Fibroblast of skin of abdomen (primary cell): ENCODE data around the gene SGMS1. TPM values are rescaled to one million over a fixed set of nuclear protein-coding genes. Genes with fewer than 3 reads are reported as not detected.
"Not testable (repeated sequence)": the region's sequence is repeated elsewhere in the genome, so short reads cannot be mapped to it uniquely, and the experiment has no call there.

Source experiments
- DNase-seq: peaks from one replicate; pipeline ENCODE4 v3.0.0-alpha.2; 2013
- polyA plus RNA-seq, 2 experiments: library from polyadenylated mRNA; unstranded; fragments of 120-200 nt; gene quantifications; one replicate each; pipeline ENCODE4 v1.2.1, GENCODE V29; 2013; ENCODE audit not compliant: insufficient read length in 2 of 2

The SGMS1 gene
- polyA plus RNA-seq (2013, experiment 1 of 2; ENCODE audit: insufficient read length), result 14.5 TPM
- polyA plus RNA-seq (2013, experiment 2 of 2; ENCODE audit: insufficient read length), result 13.5 TPM

DNA sequence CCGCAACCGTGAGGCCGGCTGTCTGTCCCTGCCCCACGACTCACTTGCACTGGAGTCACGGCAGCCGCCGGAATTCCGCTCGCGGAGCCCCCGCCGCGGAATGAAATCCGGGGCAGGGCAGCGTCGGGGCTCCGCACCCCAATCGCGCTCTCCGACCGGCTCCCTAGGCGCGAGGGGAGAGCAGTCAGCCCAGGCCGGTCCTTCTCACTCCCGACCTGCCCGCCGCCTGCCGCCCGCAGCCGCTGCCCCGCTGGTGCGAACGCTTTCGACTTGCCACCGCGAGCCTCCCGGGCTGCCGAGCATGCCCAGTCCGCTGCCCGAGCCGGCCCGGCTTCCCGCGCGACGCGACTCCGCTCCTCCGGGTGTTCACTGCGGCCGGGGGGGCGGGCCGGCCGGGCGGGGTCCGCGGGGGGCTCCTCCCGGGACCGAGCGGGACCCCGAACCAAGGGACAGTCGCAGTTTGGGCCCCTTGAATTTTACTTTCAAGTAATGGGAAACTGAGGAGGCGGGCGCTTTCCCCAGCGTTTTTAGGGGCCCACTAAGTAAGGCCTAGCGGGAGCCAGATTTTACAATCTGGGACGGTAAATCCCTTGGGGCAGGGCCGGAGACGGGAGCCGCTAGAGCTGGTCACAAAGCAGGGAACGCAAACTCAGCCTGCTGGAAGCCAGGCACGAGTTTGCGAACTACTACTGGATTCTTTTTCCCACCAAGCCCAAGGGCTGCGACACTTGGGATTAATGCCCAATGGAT is at the start of gene SGMS1:
Gene SGMS1, minus strand, starts transcription at position 294 of the 750 bp plus-strand sequence. CDS start 279,842 bp downstream, outside the sequence.
- peak; percentile 89 for DNase-seq

GRCh38 chr10:50672152-50672551 is 48.4 kb upstream of the SGMS1 start:
- DNase-seq, result not testable (repeated sequence)

- DNase-seq, result not testable (repeated sequence)
Observed at GRCh38 chr10:50671645-50672044, 47.9 kb upstream of the SGMS1 start.

DNA sequence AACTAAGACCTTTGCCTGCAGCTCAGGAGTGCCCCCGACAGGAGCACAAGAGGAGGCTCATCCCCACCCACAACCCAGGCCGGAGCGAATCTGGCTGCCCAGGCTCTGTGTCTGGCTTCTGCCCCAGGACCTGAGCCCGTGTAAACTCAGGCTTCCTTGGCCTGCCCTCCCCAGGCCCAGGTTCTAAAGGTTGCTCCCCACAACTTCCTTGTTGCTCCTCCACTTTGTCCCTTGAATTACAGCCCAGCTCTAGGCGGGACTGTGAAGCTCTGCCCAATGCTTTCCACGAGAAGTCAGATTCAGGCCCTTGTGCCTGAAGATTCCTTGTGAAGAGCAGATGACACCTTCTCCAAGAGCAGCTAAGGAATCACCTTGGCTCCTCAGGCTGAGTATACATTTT is 46.2 kb upstream of the SGMS1 start:
- DNase-seq, result not testable (repeated sequence)

DNA sequence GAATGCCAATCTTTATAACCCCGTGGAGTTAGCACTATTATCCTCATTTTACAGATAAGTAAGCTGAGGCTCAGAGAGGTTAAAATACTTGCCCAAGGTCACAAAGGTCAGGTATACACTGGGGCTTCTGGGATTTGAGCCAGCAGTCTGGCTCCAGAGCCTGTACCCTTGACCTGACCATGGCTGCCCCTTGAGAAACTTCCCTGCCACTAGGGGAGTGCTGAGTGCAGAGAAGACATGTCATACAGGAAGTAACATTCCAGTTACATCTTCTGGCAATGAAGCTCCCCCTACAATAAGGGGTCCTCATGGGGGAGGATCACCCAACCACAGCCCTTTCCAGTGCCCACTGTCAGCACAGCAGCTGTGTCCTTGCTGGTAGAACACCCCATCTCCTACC is 43.6 kb upstream of the SGMS1 start:
- not testable (repeated sequence) for DNase-seq

DNA sequence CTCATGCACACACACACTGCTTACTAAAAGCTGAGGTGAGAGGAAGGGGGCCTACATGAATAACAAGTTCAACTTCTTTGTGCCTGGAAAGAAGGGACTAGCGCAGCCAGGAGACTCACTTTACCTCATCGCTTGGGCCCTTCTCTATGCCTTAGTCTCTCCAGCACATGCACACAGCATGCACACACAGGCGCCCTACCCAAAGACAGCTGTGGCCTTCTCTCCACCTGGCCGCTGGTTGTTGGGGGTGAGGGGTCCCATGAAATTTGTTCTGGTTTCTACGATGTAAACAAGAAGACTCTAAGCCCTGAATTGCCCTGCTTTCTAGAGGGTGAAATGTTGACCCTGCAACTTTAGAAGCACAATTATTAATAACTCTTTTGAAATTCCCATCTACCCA is 38.7 kb upstream of the SGMS1 start:
- not testable (repeated sequence) for DNase-seq

GRCh38 chr10:50661563-50661962 is 37.8 kb upstream of the SGMS1 start:
- DNase-seq, result not testable (repeated sequence)

- DNase-seq, result peak; percentile 27
Observed at GRCh38 chr10:50659865-50660730, 36.3 kb upstream of the SGMS1 start.

DNA sequence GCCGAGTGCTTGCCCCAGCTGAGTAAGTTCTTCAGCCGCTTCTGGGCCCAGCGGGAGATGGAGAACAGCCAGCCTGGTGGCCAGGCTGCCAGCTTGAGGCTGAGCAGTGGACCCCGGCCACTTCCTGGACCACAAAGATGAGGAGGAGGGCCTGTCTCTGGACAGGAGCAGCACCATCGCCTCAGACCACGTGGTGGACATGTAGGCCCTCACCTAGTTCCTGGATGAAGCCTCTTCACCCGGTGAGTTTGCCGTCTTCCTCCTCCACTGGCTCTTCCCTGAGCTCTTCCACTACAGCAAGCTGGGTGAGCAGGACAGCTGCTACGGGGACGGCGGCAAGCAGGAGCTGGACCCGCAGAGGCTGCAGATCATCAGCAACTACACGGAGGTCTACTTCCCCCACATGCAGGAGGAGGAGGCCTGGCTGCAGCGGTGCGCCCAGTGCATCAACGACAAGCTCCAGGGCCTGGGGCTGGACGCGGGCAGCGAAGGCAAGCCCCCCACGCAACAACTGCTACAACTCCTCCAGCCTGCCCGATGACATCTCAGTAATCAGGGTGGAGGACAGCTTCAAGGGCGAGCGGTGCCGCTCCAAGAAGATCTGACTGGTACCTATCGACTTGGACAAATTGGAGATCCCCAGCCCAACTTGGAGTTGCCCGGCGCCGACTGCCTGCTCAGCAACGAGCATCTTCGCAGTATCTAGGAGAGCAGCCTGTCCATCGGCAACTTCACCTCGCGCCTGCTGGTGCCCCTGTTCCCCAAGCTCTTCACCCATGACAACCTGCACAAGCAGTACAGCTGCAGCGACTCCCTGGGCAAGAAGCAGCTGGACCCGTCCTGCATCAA is 35.5 kb upstream of the SGMS1 start:
- DNase-seq, result not testable (repeated sequence)

- no peak for DNase-seq
Observed at GRCh38 chr10:50658165-50658564, 34.4 kb upstream of the SGMS1 start.

DNA sequence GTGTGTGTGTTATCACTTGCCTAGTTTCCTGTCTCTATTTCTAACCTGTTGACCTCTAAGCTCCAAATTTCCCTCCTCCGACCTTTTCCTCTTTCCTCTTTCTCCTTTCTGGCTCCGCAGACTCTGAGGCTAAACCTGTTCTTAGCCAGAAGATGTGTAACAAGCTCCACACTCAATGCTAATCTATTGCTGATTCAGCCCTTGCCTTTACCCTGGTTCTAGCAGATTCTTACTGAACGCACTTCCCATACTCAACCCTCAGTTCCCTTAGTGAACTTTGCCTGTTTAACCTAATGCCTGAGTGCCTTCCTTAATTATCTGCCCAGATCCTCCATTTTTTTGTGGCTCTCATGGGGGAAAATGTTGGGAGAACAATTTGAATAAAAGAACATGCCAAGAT is 30.0 kb upstream of the SGMS1 start:
- DNase-seq, result no peak

- no peak for DNase-seq
Observed at GRCh38 chr10:50653142-50653541, 29.4 kb upstream of the SGMS1 start.

GRCh38 chr10:50651808-50652207 is 28.1 kb upstream of the SGMS1 start:
- no peak for DNase-seq

GRCh38 chr10:50650481-50650880 is 26.7 kb upstream of the SGMS1 start:
- DNase-seq, result no peak

DNA sequence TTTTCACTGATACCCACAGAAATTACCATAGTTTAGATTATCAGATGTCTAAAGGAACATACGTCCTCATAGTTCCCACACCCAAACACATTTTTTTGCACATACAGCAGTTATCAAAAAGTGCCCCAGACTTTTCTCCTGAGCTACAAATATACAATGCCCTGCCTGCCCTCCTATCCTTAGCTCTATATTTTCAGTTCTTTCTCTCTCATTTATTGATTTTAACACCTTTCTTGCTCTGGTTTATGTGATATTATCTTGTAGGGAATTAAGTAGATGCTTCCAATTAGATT is 25.1 kb upstream of the SGMS1 start:
- DNase-seq, result no peak

GRCh38 chr10:50648089-50648934 is 24.6 kb upstream of the SGMS1 start:
- DNase-seq, result no peak

DNA sequence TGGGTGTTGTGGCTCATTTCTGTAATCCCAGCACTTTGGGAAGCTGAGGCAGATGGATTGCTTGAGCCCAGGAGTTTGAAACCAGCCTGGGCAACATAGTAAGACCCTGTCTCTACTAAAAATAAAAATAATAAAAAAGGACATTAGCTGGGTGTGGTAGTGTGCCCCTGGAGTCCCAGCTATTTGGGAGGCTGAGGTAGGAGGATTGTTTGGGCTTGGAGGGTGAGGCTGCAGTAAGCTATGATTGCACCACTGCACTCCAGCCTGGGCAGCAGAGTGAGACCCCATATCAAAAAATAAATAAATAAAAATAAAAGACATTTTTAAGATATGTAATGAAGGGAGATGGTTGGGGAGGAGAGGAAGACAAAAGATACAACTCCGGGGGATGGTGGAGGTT is 23.6 kb upstream of the SGMS1 start:
- not testable (repeated sequence) for DNase-seq

GRCh38 chr10:50645236-50645635 is 21.5 kb upstream of the SGMS1 start:
- no peak for DNase-seq

DNA sequence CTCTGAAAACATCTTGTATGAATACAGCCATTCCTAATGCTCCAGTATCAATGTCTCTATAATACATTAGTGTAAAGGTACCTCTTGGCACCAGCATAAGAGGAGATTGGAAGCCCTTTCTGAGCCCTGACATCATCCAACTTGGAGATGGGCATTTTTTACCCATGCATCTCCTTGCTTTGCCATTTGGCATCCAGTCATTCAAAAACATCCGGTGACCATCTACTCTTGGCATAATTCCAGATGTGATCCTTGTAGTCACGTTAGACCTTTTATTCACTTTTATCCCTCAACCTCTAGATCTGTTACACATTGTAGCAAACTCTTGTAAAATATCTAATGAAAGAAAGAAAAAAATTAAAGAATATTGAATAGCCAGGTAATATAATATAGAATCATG is 17.9 kb upstream of the SGMS1 start:
- no peak for DNase-seq

DNA sequence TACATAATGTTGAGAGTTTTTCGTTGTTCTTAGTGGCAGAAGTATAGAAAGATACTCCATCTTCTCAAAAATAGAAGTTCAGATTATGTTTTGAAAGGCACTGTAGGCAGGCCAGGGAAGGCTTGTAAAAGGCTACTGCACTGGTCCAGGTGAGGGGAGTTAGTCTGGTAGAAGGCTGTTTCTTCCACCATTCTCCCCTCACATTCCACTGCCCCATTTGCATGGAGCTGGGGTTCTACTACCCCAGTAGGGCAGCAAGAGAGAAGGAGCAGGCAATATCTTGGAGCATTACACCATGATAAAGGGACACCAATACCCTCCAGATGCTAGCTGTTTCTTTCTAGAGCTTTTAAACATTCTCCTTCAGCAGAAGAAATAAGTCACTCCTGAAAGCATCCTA is 16.5 kb upstream of the SGMS1 start:
- DNase-seq, result no peak
